OCI-LY7 (cell line): ENCODE data around the gene EPB41L1.

ENCODE experiments used
- EZH2phosphoT487 ChIP-seq: fragments of 200-600 bp; sonication (generic); IDR thresholded peaks from 2 replicates; pipeline ENCODE4 v1.6.1; 2018; ENCODE audit warnings: low read depth, borderline replicate concordance, mild to moderate bottlenecking, mixed run types, antibody characterized with exemption, low read length, moderate library complexity, mixed read lengths
- TF ChIP-seq, protein P1 (sequence below): fragments of 200-600 bp; sonication (generic); conservative IDR thresholded peaks from 2 replicates; pipeline ENCODE4 v1.5.1; 2014; ENCODE audit warnings: mild to moderate bottlenecking, antibody characterized with exemption, low read length, moderate library complexity, mixed read lengths

DNA sequence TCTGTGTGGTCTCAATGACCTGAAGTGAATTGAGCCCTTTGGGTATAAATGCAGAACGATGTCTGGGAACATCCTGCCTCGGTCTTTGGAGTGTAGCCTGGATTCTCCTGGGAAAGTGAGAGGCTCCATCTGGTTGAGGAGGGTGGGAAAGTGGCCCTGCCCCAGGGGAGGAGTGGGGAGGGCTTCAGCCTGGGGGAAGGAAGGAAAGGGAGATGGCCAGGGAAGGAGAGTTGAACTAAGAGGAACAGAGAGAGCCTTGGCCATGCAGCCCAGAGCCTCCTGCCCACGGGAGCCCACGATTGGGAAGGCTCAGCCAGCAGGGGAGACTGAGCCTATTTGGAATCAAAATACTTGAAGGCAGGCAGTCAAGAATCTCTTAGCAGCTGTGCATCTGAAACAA lies 2.3 kb upstream of the EPB41L1 start:
- TF ChIP-seq, protein P1, sequence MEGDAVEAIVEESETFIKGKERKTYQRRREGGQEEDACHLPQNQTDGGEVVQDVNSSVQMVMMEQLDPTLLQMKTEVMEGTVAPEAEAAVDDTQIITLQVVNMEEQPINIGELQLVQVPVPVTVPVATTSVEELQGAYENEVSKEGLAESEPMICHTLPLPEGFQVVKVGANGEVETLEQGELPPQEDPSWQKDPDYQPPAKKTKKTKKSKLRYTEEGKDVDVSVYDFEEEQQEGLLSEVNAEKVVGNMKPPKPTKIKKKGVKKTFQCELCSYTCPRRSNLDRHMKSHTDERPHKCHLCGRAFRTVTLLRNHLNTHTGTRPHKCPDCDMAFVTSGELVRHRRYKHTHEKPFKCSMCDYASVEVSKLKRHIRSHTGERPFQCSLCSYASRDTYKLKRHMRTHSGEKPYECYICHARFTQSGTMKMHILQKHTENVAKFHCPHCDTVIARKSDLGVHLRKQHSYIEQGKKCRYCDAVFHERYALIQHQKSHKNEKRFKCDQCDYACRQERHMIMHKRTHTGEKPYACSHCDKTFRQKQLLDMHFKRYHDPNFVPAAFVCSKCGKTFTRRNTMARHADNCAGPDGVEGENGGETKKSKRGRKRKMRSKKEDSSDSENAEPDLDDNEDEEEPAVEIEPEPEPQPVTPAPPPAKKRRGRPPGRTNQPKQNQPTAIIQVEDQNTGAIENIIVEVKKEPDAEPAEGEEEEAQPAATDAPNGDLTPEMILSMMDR: no peak
- TF ChIP-seq EZH2phosphoT487: no peak
